ENCODE measurements around the gene TOX2.

Gene TOX2

GRCh38 chr20:43941476-43942200 lies 27.0 kb downstream of the TOX2 start:
- Histone ChIP-seq H3K4me1 (ENCODE audit: insufficient read depth, poor library complexity, severe bottlenecking) (peaks cover 50% of the 10 kb centered on the region), H3K27ac (ENCODE audit: poor library complexity, severe bottlenecking) (peak overlapping the region; percentile 77)
- peak; percentile 72 for DNase-seq (ENCODE audit: low spot score)

GRCh38 chr20:43942201-43942590 lies 27.5 kb downstream of the TOX2 start:
- peak overlapping the region; percentile 77 for H3K27ac ChIP-seq (ENCODE audit: poor library complexity, severe bottlenecking)
- H3K4me1 ChIP-seq (ENCODE audit: insufficient read depth, poor library complexity, severe bottlenecking), result peaks cover 44% of the 10 kb centered on the region
- no peak for TF ChIP-seq CTCF (IDR thresholded peaks at IDR 0.05; ENCODE audit: poor library complexity, severe bottlenecking)

More at GRCh38 chr20:43941476-43942200, 27.0 kb downstream of the TOX2 start:
- Histone ChIP-seq H3K27me3 (ENCODE audit: insufficient read depth, poor library complexity, severe bottlenecking) (no peaks in the 10 kb centered on the region), H3K36me3 (ENCODE audit: low read depth) (no peaks in the 10 kb centered on the region), H3K9me3 (ENCODE audit: severe bottlenecking) (no peaks in the 10 kb centered on the region), H3K4me3 (ENCODE audit: severe bottlenecking) (no peak overlapping the region)
- TF ChIP-seq CTCF (IDR thresholded peaks at IDR 0.05; ENCODE audit: poor library complexity, severe bottlenecking), result no peak
- ATAC-seq (ENCODE audit: low read depth), result peak; percentile 59

GRCh38 chr20:43942667-43943285 lies 28.1 kb downstream of the TOX2 start:
- H3K9me3 ChIP-seq (ENCODE audit: severe bottlenecking), result no peaks in the 10 kb centered on the region
- TF ChIP-seq CTCF (IDR thresholded peaks at IDR 0.05; ENCODE audit: poor library complexity, severe bottlenecking), result no peak
- no peaks in the 10 kb centered on the region for H3K36me3 ChIP-seq (ENCODE audit: low read depth)
- peak; percentile 21; the same call in 2 of the 3 replicates for ATAC-seq (ENCODE audit: low read depth)
- H3K4me3 ChIP-seq (ENCODE audit: severe bottlenecking), result no peak overlapping the region
- H3K27me3 ChIP-seq (ENCODE audit: insufficient read depth, poor library complexity, severe bottlenecking), result no peaks in the 10 kb centered on the region
- H3K27ac ChIP-seq (ENCODE audit: poor library complexity, severe bottlenecking), result peak overlapping the region; percentile 77
- DNase-seq (ENCODE audit: low spot score), result no peak
- peaks cover 44% of the 10 kb centered on the region for H3K4me1 ChIP-seq (ENCODE audit: insufficient read depth, poor library complexity, severe bottlenecking)

More at GRCh38 chr20:43942201-43942590, 27.5 kb downstream of the TOX2 start:
- no peak for ATAC-seq (ENCODE audit: low read depth)
- Histone ChIP-seq H3K27me3 (ENCODE audit: insufficient read depth, poor library complexity, severe bottlenecking) (no peaks in the 10 kb centered on the region), H3K4me3 (ENCODE audit: severe bottlenecking) (no peak overlapping the region), H3K9me3 (ENCODE audit: severe bottlenecking) (no peaks in the 10 kb centered on the region), H3K36me3 (ENCODE audit: low read depth) (no peaks in the 10 kb centered on the region)
- no peak for DNase-seq (ENCODE audit: low spot score)

- no peak overlapping the region for H3K27ac ChIP-seq (ENCODE audit: poor library complexity, severe bottlenecking)
- H3K4me1 ChIP-seq (ENCODE audit: insufficient read depth, poor library complexity, severe bottlenecking), result peaks cover 42% of the 10 kb centered on the region
- no peak for ATAC-seq (ENCODE audit: low read depth)
- no peaks in the 10 kb centered on the region for H3K9me3 ChIP-seq (ENCODE audit: severe bottlenecking)
- DNase-seq (ENCODE audit: low spot score), result no peak
- H3K36me3 ChIP-seq (ENCODE audit: low read depth), result no peaks in the 10 kb centered on the region
- no peak for TF ChIP-seq CTCF (IDR thresholded peaks at IDR 0.05; ENCODE audit: poor library complexity, severe bottlenecking)
- H3K27me3 ChIP-seq (ENCODE audit: insufficient read depth, poor library complexity, severe bottlenecking), result no peaks in the 10 kb centered on the region
- no peak overlapping the region for H3K4me3 ChIP-seq (ENCODE audit: severe bottlenecking)
Observed at GRCh38 chr20:43943725-43944124, 29.1 kb downstream of the TOX2 start.
